Stimulated activated effector memory CD8-positive, alpha-beta T cell treated with anti-CD3 and anti-CD28 coated beads, Interleukin-12 subunit alpha, Interleukin-12 subunit beta, amount 100 ng/mL, for 72 hours (primary cell): ENCODE data around the gene PPIL4.
"Not testable (repeated sequence)": the region's sequence is repeated elsewhere in the genome, so short reads cannot be mapped to it uniquely, and the experiment has no call there.

ENCODE experiments used
- ATAC-seq: fragments of 150-1000 bp; cut with Tn5 transposase; 2 replicates; pipeline ENCODE4 v1.10.0; 2021
- DNase-seq, 2 donors: peaks; one replicate each; pipeline ENCODE4 v3.0.0; 2021 to 2022; ENCODE audit warnings: low spot score in 2 of 2
- H3K27ac Mint-ChIP-seq: one replicate; pipeline ENCODE4 v1.8.0; 2022; ENCODE audit warnings: mild to moderate bottlenecking, mixed read lengths
- H3K36me3 Mint-ChIP-seq: one replicate; pipeline ENCODE4 v1.8.0; 2022; ENCODE audit warnings: mild to moderate bottlenecking, mixed read lengths
- H3K4me1 Mint-ChIP-seq: one replicate; pipeline ENCODE4 v1.8.0; 2022; ENCODE audit warnings: mixed read lengths
- H3K4me3 Mint-ChIP-seq: one replicate; pipeline ENCODE4 v1.8.0; 2022; ENCODE audit warnings: mild to moderate bottlenecking, mixed read lengths
- H3K9me3 Mint-ChIP-seq: one replicate; pipeline ENCODE4 v1.8.0; 2022; ENCODE audit warnings: mixed read lengths

Gene PPIL4

GRCh38 chr6:149499066-149499465, 46.8 kb downstream of the PPIL4 start:
- H3K4me1 Mint-ChIP-seq, result peaks cover 81% of the 10 kb centered on the region
- H3K9me3 Mint-ChIP-seq, result no peaks in the 10 kb centered on the region
- H3K4me3 Mint-ChIP-seq, result no peak overlapping the region
- H3K36me3 Mint-ChIP-seq, result peaks cover 56% of the 10 kb centered on the region
- ATAC-seq, result no peak
- peak overlapping the region; percentile 87 for H3K27ac Mint-ChIP-seq
- no peak for DNase-seq

GRCh38 chr6:149497365-149497764, 48.5 kb downstream of the PPIL4 start:
- Mint-ChIP-seq H3K4me1 (peaks cover 86% of the 10 kb centered on the region), H3K36me3 (peaks cover 41% of the 10 kb centered on the region), H3K4me3 (peak overlapping the region; percentile 64), H3K9me3 (no peaks in the 10 kb centered on the region), H3K27ac (peak overlapping the region; percentile 94)
- DNase-seq (no peak), ATAC-seq (no peak)

- DNase-seq, result not testable (repeated sequence)
Observed at GRCh38 chr6:149496597-149496996, 49.2 kb downstream of the PPIL4 start.

GRCh38 chr6:149495349-149496016, 50.4 kb downstream of the PPIL4 start:
- Mint-ChIP-seq H3K4me3 (peak overlapping the region; percentile 64), H3K27ac (peak overlapping the region; percentile 94), H3K4me1 (peaks cover 73% of the 10 kb centered on the region), H3K36me3 (peaks cover 32% of the 10 kb centered on the region)
- ATAC-seq, H3K9me3 Mint-ChIP-seq, DNase-seq: not testable (repeated sequence)

More at GRCh38 chr6:149496597-149496996, 49.2 kb downstream of the PPIL4 start:
- ATAC-seq, result peak; percentile 70
- H3K4me1 Mint-ChIP-seq, result peaks cover 80% of the 10 kb centered on the region
- not testable (repeated sequence) for H3K9me3 Mint-ChIP-seq
- H3K36me3 Mint-ChIP-seq, result peaks cover 34% of the 10 kb centered on the region
- peak overlapping the region; percentile 64 for H3K4me3 Mint-ChIP-seq
- H3K27ac Mint-ChIP-seq, result peak overlapping the region; percentile 94

- DNase-seq (peak in 1 of 2 donors; percentile 80), ATAC-seq (peak; percentile 95)
- not testable (repeated sequence) for H3K9me3 Mint-ChIP-seq
- H3K4me3 Mint-ChIP-seq, result peak overlapping the region; percentile 64
- peaks cover 67% of the 10 kb centered on the region for H3K4me1 Mint-ChIP-seq
- H3K27ac Mint-ChIP-seq, result peak overlapping the region; percentile 94
- peaks cover 28% of the 10 kb centered on the region for H3K36me3 Mint-ChIP-seq
Observed at GRCh38 chr6:149494810-149495209, 51.0 kb downstream of the PPIL4 start.

- ATAC-seq (no peak), DNase-seq (no peak)
- Mint-ChIP-seq H3K36me3 (peaks cover 28% of the 10 kb centered on the region), H3K4me1 (peaks cover 63% of the 10 kb centered on the region), H3K4me3 (peak overlapping the region; percentile 6), H3K27ac (peak overlapping the region; percentile 94), H3K9me3 (no peaks in the 10 kb centered on the region)
Observed at GRCh38 chr6:149493761-149494320, 52.0 kb downstream of the PPIL4 start.

GRCh38 chr6:149492798-149493343, 53.0 kb downstream of the PPIL4 start:
- Mint-ChIP-seq H3K4me1 (peaks cover 59% of the 10 kb centered on the region), H3K27ac (peak overlapping the region; percentile 94), H3K36me3 (peaks cover 24% of the 10 kb centered on the region), H3K9me3 (no peaks in the 10 kb centered on the region), H3K4me3 (no peak overlapping the region)
- ATAC-seq, result peak; percentile 33
- DNase-seq, result peak in 1 of 2 donors; percentile 55

GRCh38 chr6:149489967-149490366, 55.9 kb downstream of the PPIL4 start:
- H3K36me3 Mint-ChIP-seq, result peaks cover 13% of the 10 kb centered on the region
- DNase-seq, result no peak
- H3K4me3 Mint-ChIP-seq, result no peak overlapping the region
- no peaks in the 10 kb centered on the region for H3K9me3 Mint-ChIP-seq
- H3K4me1 Mint-ChIP-seq, result peaks cover 39% of the 10 kb centered on the region
- H3K27ac Mint-ChIP-seq, result peak overlapping the region; percentile 3
- ATAC-seq, result no peak

GRCh38 chr6:149488815-149489214, 57.0 kb downstream of the PPIL4 start:
- Mint-ChIP-seq H3K9me3 (no peaks in the 10 kb centered on the region), H3K4me3 (no peak overlapping the region), H3K36me3 (peaks cover 18% of the 10 kb centered on the region), H3K4me1 (peaks cover 34% of the 10 kb centered on the region), H3K27ac (peak overlapping the region; percentile 10)
- no peak for ATAC-seq
- DNase-seq, result no peak

- Mint-ChIP-seq H3K27ac (peak overlapping the region; percentile 27), H3K4me1 (peaks cover 26% of the 10 kb centered on the region), H3K36me3 (peaks cover 33% of the 10 kb centered on the region), H3K9me3 (no peaks in the 10 kb centered on the region), H3K4me3 (no peak overlapping the region)
- DNase-seq (no peak), ATAC-seq (no peak)
Observed at GRCh38 chr6:149487316-149487715, 58.5 kb downstream of the PPIL4 start.

GRCh38 chr6:149484733-149485700, 60.8 kb downstream of the PPIL4 start, which contains the start of gene ZC3H12D:
TSS of gene ZC3H12D (minus strand) at chr6:149485014. CDS start at chr6:149474543, 10,471 bp downstream.
- Mint-ChIP-seq H3K36me3 (peaks cover 56% of the 10 kb centered on the region), H3K27ac (peak within 1 kb of the TSS; percentile 98), H3K9me3 (no peaks in the 10 kb centered on the region), H3K4me1 (peaks cover 48% of the 10 kb centered on the region), H3K4me3 (peak within 1 kb of the TSS; percentile 93)
- DNase-seq, result peak; percentile 51 to 88
- ATAC-seq, result peak; percentile 87

- H3K4me1 Mint-ChIP-seq, result peaks cover 58% of the 10 kb centered on the region
- no peak for ATAC-seq
- peak overlapping the region; percentile 93 for H3K4me3 Mint-ChIP-seq
- H3K27ac Mint-ChIP-seq, result peak overlapping the region; percentile 98
- peaks cover 66% of the 10 kb centered on the region for H3K36me3 Mint-ChIP-seq
- H3K9me3 Mint-ChIP-seq, result no peaks in the 10 kb centered on the region
- no peak for DNase-seq
Observed at GRCh38 chr6:149483849-149484655, 61.8 kb downstream of the PPIL4 start.

- no peak for DNase-seq
- ATAC-seq, result no peak
- peaks cover 73% of the 10 kb centered on the region for H3K36me3 Mint-ChIP-seq
- no peaks in the 10 kb centered on the region for H3K9me3 Mint-ChIP-seq
- peaks cover 58% of the 10 kb centered on the region for H3K4me1 Mint-ChIP-seq
- H3K4me3 Mint-ChIP-seq, result peak overlapping the region; percentile 93
- H3K27ac Mint-ChIP-seq, result peak overlapping the region; percentile 98
Observed at GRCh38 chr6:149483334-149483725, 62.5 kb downstream of the PPIL4 start.
